ENCODE results near the gene ITSN2. TPM values are rescaled to one million over a fixed set of nuclear protein-coding genes. Genes with fewer than 3 reads are reported as not detected.

The ITSN2 gene
- total RNA-seq, 1 experiment from 2014 or later: 30.7 TPM

GRCh38 chr2:24176326-24176725 lies 184.0 kb downstream of the ITSN2 start:
- Histone ChIP-seq H3K27me3 (replicated peaks) (0 out of 2 replicates have a peak, but pooled peaks cover 6% of the 10 kb centered on the region), H3K36me3 (no peaks in the 10 kb centered on the region), H3K27ac (no peak overlapping the region), H3K4me1 (replicated peaks) (no peaks in the 10 kb centered on the region), H3K4me3 (no peak overlapping the region), H3K9me3 (replicated peaks) (no peaks in the 10 kb centered on the region)
- no peak for DNase-seq (ENCODE audit: low read depth in 1 of 2, low spot score in 2 of 2)

GRCh38 chr2:24175631-24176187 lies 184.6 kb downstream of the ITSN2 start:
- no peak overlapping the region for H3K27ac ChIP-seq

GRCh38 chr2:24174851-24175277 lies 185.5 kb downstream of the ITSN2 start, which contains the start of gene FAM228A:
TSS of gene FAM228A (plus strand) at chr2:24175053. CDS start at chr2:24175481, 428 bp downstream.
- 0 out of 2 replicates have a peak, but pooled peaks cover 6% of the 10 kb centered on the region for H3K27me3 ChIP-seq (replicated peaks)
- H3K4me3 ChIP-seq: no peak within 1 kb of the TSS
- H3K27ac ChIP-seq: no peak within 1 kb of the TSS
- H3K4me1 ChIP-seq (replicated peaks): no peaks in the 10 kb centered on the region
- no peaks in the 10 kb centered on the region for H3K36me3 ChIP-seq
- no peaks in the 10 kb centered on the region for H3K9me3 ChIP-seq (replicated peaks)
- no peak for DNase-seq (ENCODE audit: low read depth in 1 of 2, low spot score in 2 of 2)

More at GRCh38 chr2:24175631-24176187, 184.6 kb downstream of the ITSN2 start:
- Histone ChIP-seq H3K27me3 (replicated peaks) (0 out of 2 replicates have a peak, but pooled peaks cover 6% of the 10 kb centered on the region), H3K4me1 (replicated peaks) (no peaks in the 10 kb centered on the region), H3K36me3 (no peaks in the 10 kb centered on the region), H3K4me3 (no peak overlapping the region), H3K9me3 (replicated peaks) (no peaks in the 10 kb centered on the region)
- DNase-seq (ENCODE audit: low read depth in 1 of 2, low spot score in 2 of 2): no peak

- Histone ChIP-seq H3K9me3 (replicated peaks) (no peaks in the 10 kb centered on the region), H3K4me1 (replicated peaks) (no peaks in the 10 kb centered on the region), H3K27me3 (replicated peaks) (no peaks in the 10 kb centered on the region), H3K4me3 (no peak overlapping the region), H3K27ac (no peak overlapping the region), H3K36me3 (no peaks in the 10 kb centered on the region)
- no peak for DNase-seq (ENCODE audit: low read depth in 1 of 2, low spot score in 2 of 2)
Observed at GRCh38 chr2:24169023-24169422, 191.3 kb downstream of the ITSN2 start.

- Histone ChIP-seq H3K27me3 (replicated peaks) (no peaks in the 10 kb centered on the region), H3K4me3 (no peak overlapping the region), H3K36me3 (no peaks in the 10 kb centered on the region), H3K27ac (no peak overlapping the region), H3K9me3 (replicated peaks) (no peaks in the 10 kb centered on the region), H3K4me1 (replicated peaks) (no peaks in the 10 kb centered on the region)
- DNase-seq (ENCODE audit: low read depth in 1 of 2, low spot score in 2 of 2): peak; percentile 34 to 67
Observed at GRCh38 chr2:24164416-24164973, 195.8 kb downstream of the ITSN2 start.

- no peaks in the 10 kb centered on the region for H3K4me1 ChIP-seq (replicated peaks)
- no peak overlapping the region for H3K4me3 ChIP-seq
- no peaks in the 10 kb centered on the region for H3K27me3 ChIP-seq (replicated peaks)
- no peaks in the 10 kb centered on the region for H3K9me3 ChIP-seq (replicated peaks)
- no peak for DNase-seq (ENCODE audit: low read depth in 1 of 2, low spot score in 2 of 2)
- H3K27ac ChIP-seq: no peak overlapping the region
- no peaks in the 10 kb centered on the region for H3K36me3 ChIP-seq
Observed at GRCh38 chr2:24163601-24164000, 196.7 kb downstream of the ITSN2 start.

GRCh38 chr2:24163186-24163585 lies 197.2 kb downstream of the ITSN2 start:
- H3K4me1 ChIP-seq (replicated peaks): no peaks in the 10 kb centered on the region
- no peaks in the 10 kb centered on the region for H3K9me3 ChIP-seq (replicated peaks)
- no peaks in the 10 kb centered on the region for H3K36me3 ChIP-seq
- DNase-seq (ENCODE audit: low read depth in 1 of 2, low spot score in 2 of 2): no peak
- no peak overlapping the region for H3K4me3 ChIP-seq
- no peaks in the 10 kb centered on the region for H3K27me3 ChIP-seq (replicated peaks)
- no peak overlapping the region for H3K27ac ChIP-seq

GRCh38 chr2:24162494-24162893 lies 197.8 kb downstream of the ITSN2 start:
- no peaks in the 10 kb centered on the region for H3K27me3 ChIP-seq (replicated peaks)
- no peak overlapping the region for H3K4me3 ChIP-seq
- no peaks in the 10 kb centered on the region for H3K36me3 ChIP-seq
- no peaks in the 10 kb centered on the region for H3K9me3 ChIP-seq (replicated peaks)
- H3K27ac ChIP-seq: no peak overlapping the region
- DNase-seq (ENCODE audit: low read depth in 1 of 2, low spot score in 2 of 2): no peak
- H3K4me1 ChIP-seq (replicated peaks): no peaks in the 10 kb centered on the region

- no peaks in the 10 kb centered on the region for H3K4me1 ChIP-seq (replicated peaks)
- H3K27ac ChIP-seq: no peak overlapping the region
- H3K4me3 ChIP-seq: no peak overlapping the region
- H3K27me3 ChIP-seq (replicated peaks): no peaks in the 10 kb centered on the region
- no peak for DNase-seq (ENCODE audit: low read depth in 1 of 2, low spot score in 2 of 2)
- no peaks in the 10 kb centered on the region for H3K9me3 ChIP-seq (replicated peaks)
- H3K36me3 ChIP-seq: no peaks in the 10 kb centered on the region
Observed at GRCh38 chr2:24160761-24161160, 199.6 kb downstream of the ITSN2 start.

GRCh38 chr2:24159708-24160107 lies 200.6 kb downstream of the ITSN2 start:
- H3K9me3 ChIP-seq (replicated peaks): no peaks in the 10 kb centered on the region
- H3K27ac ChIP-seq: no peak overlapping the region
- H3K36me3 ChIP-seq: no peaks in the 10 kb centered on the region
- DNase-seq (ENCODE audit: low read depth in 1 of 2, low spot score in 2 of 2): no peak
- H3K27me3 ChIP-seq (replicated peaks): no peaks in the 10 kb centered on the region
- H3K4me3 ChIP-seq: no peak overlapping the region
- no peaks in the 10 kb centered on the region for H3K4me1 ChIP-seq (replicated peaks)

- H3K4me1 ChIP-seq (replicated peaks): no peaks in the 10 kb centered on the region
- DNase-seq (ENCODE audit: low read depth in 1 of 2, low spot score in 2 of 2): no peak
Observed at GRCh38 chr2:24158131-24158530, 202.2 kb downstream of the ITSN2 start.

GRCh38 chr2:24153478-24153877 lies 206.9 kb downstream of the ITSN2 start:
- Histone ChIP-seq H3K4me1 (replicated peaks) (no peaks in the 10 kb centered on the region), H3K36me3 (peaks cover 7% of the 10 kb centered on the region; the same call in 1 of the 2 replicates), H3K9me3 (replicated peaks) (no peaks in the 10 kb centered on the region), H3K27ac (no peak overlapping the region), H3K27me3 (replicated peaks) (no peaks in the 10 kb centered on the region), H3K4me3 (no peak overlapping the region)
- DNase-seq (ENCODE audit: low read depth in 1 of 2, low spot score in 2 of 2): no peak

More at GRCh38 chr2:24158131-24158530, 202.2 kb downstream of the ITSN2 start:
- no peak overlapping the region for H3K27ac ChIP-seq
- H3K4me3 ChIP-seq: no peak overlapping the region
- H3K27me3 ChIP-seq (replicated peaks): no peaks in the 10 kb centered on the region
- H3K36me3 ChIP-seq: no peaks in the 10 kb centered on the region
- H3K9me3 ChIP-seq (replicated peaks): no peaks in the 10 kb centered on the region

Measured in SJSA1 (cell line).